Measurements from ENCODE around the gene BIRC7. TPM values are rescaled to one million over a fixed set of nuclear protein-coding genes. Genes with fewer than 3 reads are reported as not detected.
"Not testable (repeated sequence)": the region's sequence is repeated elsewhere in the genome, so short reads cannot be mapped to it uniquely, and the experiment has no call there.

The BIRC7 gene
- total RNA-seq, 1 donor from 2014 or later = 0.60 TPM

- no peak for DNase-seq (ENCODE audit: low spot score)
Measured at GRCh38 chr20:63208346-63208909, 27.3 kb upstream of the BIRC7 start.

- DNase-seq (ENCODE audit: low spot score) = no peak
Measured at GRCh38 chr20:63210011-63210605, 25.6 kb upstream of the BIRC7 start.

GRCh38 chr20:63212393-63212730, 23.3 kb upstream of the BIRC7 start:
- DNase-seq (ENCODE audit: low spot score) = no peak

- DNase-seq (ENCODE audit: low spot score) = no peak
Measured at GRCh38 chr20:63212792-63213191, 22.9 kb upstream of the BIRC7 start.

- DNase-seq (ENCODE audit: low spot score) = no peak
Measured at GRCh38 chr20:63214514-63214913, 21.2 kb upstream of the BIRC7 start.

GRCh38 chr20:63215101-63216040, 20.3 kb upstream of the BIRC7 start:
- no peak for DNase-seq (ENCODE audit: low spot score)

- peak; percentile 96 for DNase-seq (ENCODE audit: low spot score)
Measured at GRCh38 chr20:63216041-63216848, 19.5 kb upstream of the BIRC7 start, which contains the start of gene YTHDF1. Gene YTHDF1, minus strand, starts transcription at chr20:63216131. Its CDS starts 239 bp downstream, at chr20:63215892.

- DNase-seq (ENCODE audit: low spot score) = no peak
Measured at GRCh38 chr20:63216849-63217471, 18.7 kb upstream of the BIRC7 start.

- DNase-seq (ENCODE audit: low spot score) = no peak
Measured at GRCh38 chr20:63217706-63218105, 18.0 kb upstream of the BIRC7 start.

GRCh38 chr20:63218701-63219446, 16.8 kb upstream of the BIRC7 start:
- DNase-seq (ENCODE audit: low spot score) = no peak

GRCh38 chr20:63219447-63219821, 16.3 kb upstream of the BIRC7 start:
- no peak for DNase-seq (ENCODE audit: low spot score)

- no peak for DNase-seq (ENCODE audit: low spot score)
Measured at GRCh38 chr20:63219866-63220521, 15.7 kb upstream of the BIRC7 start.

- no peak for DNase-seq (ENCODE audit: low spot score)
Measured at GRCh38 chr20:63220696-63221399, 14.9 kb upstream of the BIRC7 start.

- not testable (repeated sequence) for DNase-seq (ENCODE audit: low spot score)
Measured at GRCh38 chr20:63221400-63222053, 14.2 kb upstream of the BIRC7 start.

- no peak for DNase-seq (ENCODE audit: low spot score)
Measured at GRCh38 chr20:63222541-63222940, 13.2 kb upstream of the BIRC7 start.

GRCh38 chr20:63223121-63223825, 12.4 kb upstream of the BIRC7 start:
- no peak for DNase-seq (ENCODE audit: low spot score)

- no peak for DNase-seq (ENCODE audit: low spot score)
Measured at GRCh38 chr20:63223826-63224207, 11.9 kb upstream of the BIRC7 start.

- DNase-seq (ENCODE audit: low spot score) = no peak
Measured at GRCh38 chr20:63224412-63225081, 11.2 kb upstream of the BIRC7 start.
